Measurements from ENCODE around the gene LASP1NB.

The LASP1NB gene

GRCh38 chr17:38912221-38912813, 13.1 kb upstream of the LASP1NB start:
- Histone ChIP-seq H2AK5ac (ENCODE audit: low read depth, low read length) (no peak overlapping the region), H3K9me1 (ENCODE audit: insufficient read depth, low read length) (peaks cover 30% of the 10 kb centered on the region), H4K5ac (ENCODE audit: low read depth, low read length) (no peak overlapping the region), H3K27me3 (ENCODE audit: control insufficient read depth, insufficient read depth, low read length) (no peaks in the 10 kb centered on the region), H3K14ac (replicated peaks; ENCODE audit: low read depth, low read length) (no peak overlapping the region), H2AK9ac (replicated peaks; ENCODE audit: low read depth, low read length, poor library complexity) (no peak overlapping the region), H3K23ac (ENCODE audit: low read depth, low read length) (no peak overlapping the region), H3K4me2 (ENCODE audit: low read depth, low read length) (no peak overlapping the region), H2BK5ac (ENCODE audit: low read depth, low read length, poor library complexity, severe bottlenecking) (no peak overlapping the region), H3K4me1 (ENCODE audit: control insufficient read depth, insufficient read depth, low read length) (peaks cover 6% of the 10 kb centered on the region; the same call in 1 of the 2 replicates), H2AFZ (replicated peaks; ENCODE audit: low read length, poor library complexity) (peak overlapping the region; percentile 49), H2BK15ac (ENCODE audit: low read depth, low read length) (no peak overlapping the region), H3K4ac (ENCODE audit: low read depth, low read length) (no peak overlapping the region), H4K20me1 (ENCODE audit: insufficient read depth, low read length) (peaks cover 87% of the 10 kb centered on the region), H3K18ac (ENCODE audit: low read depth, low read length) (no peak overlapping the region), H4K91ac (ENCODE audit: insufficient read depth, low read depth, low read length) (no peak overlapping the region), H3K79me1 (ENCODE audit: low read depth in 1 of 2, low read length in 2 of 2) (peaks cover 70 to 95% of the 10 kb centered on the region in 2 experiments), H3K9me3 (ENCODE audit: control insufficient read depth, insufficient read depth, low read length) (no peaks in the 10 kb centered on the region), H3K4me3 (ENCODE audit: insufficient read depth, low read depth, low read length) (no peak overlapping the region), H2BK120ac (ENCODE audit: low read depth, low read length) (no peak overlapping the region), H3K36me3 (ENCODE audit: control insufficient read depth, insufficient read depth, low read length) (peaks cover 82% of the 10 kb centered on the region), H3K9ac (ENCODE audit: low read depth, low read length) (no peak overlapping the region), H3K27ac (ENCODE audit: insufficient read depth, low read length) (peak overlapping the region; percentile 20; the same call in 1 of the 2 replicates), H2BK20ac (ENCODE audit: low read depth, low read length) (no peak overlapping the region), H4K8ac (ENCODE audit: low read depth in 2 of 2, low read length in 2 of 2) (no peak overlapping the region), H3K56ac (ENCODE audit: extremely low read depth, insufficient read depth, low read length) (no peak overlapping the region)
- POLR2A ChIA-PET (ENCODE audit: unreplicated experiment) = no interaction called here
- no peak for TF ChIP-seq RFX5 (IDR thresholded peaks at IDR 0.05; ENCODE audit: low read depth, low read length)
- TF ChIP-seq POLR2A (IDR thresholded peaks at IDR 0.05; ENCODE audit: low read depth, low read length) = no peak
- no peak for TF ChIP-seq CTCF (conservative IDR thresholded peaks at IDR 0.05; ENCODE audit: low read depth, low read length)
- no peak for TF ChIP-seq BHLHE40 (IDR thresholded peaks at IDR 0.05; ENCODE audit: low read depth, low read length)
- TF ChIP-seq RCOR1 (IDR thresholded peaks at IDR 0.05; ENCODE audit: insufficient replicate concordance, low read length) = no peak
- TF ChIP-seq NFE2L2 (IDR thresholded peaks at IDR 0.05; ENCODE audit: low read depth, low read length) = no peak
- no peak for TF ChIP-seq RAD21 (IDR thresholded peaks at IDR 0.05; ENCODE audit: low read length)
- no peak for TF ChIP-seq ELK1 (IDR thresholded peaks at IDR 0.05; ENCODE audit: borderline replicate concordance, low read depth, low read length)
- TF ChIP-seq USF2 (IDR thresholded peaks at IDR 0.05; ENCODE audit: low read depth, low read length) = no peak
- no peak for TF ChIP-seq CEBPB (IDR thresholded peaks at IDR 0.05; ENCODE audit: low read depth, low read length)
- no peak for TF ChIP-seq MAFK (IDR thresholded peaks at IDR 0.05; ENCODE audit: low read depth, low read length)
- in situ Hi-C loops (cut with MboI; ENCODE audit: low sequenced_read_pairs) (no loop called here), dilution Hi-C loops (cut with HindIII; ENCODE audit: low sequenced_read_pairs, unreplicated experiment) (no loop called here), intact Hi-C loops (cut with micrococcal nuclease) (no loop called here)
- DNase-seq (no peak), ATAC-seq (ENCODE audit: low read depth) (peak; percentile 12; the same call in 1 of the 2 replicates)
- no TSS peak for BruUV-seq (replicated peaks)
- CTCF ChIA-PET = no interaction called here
- 78% methylated on average over 6 of the region's 13 CpGs; no CpG with 5 or more reads in 1 of the 2 experiments for WGBS, 2 experiments (ENCODE audit: extremely low coverage in 2 of 2, insufficient read length in 1 of 2)

All from IMR-90 (cell line).